ENCODE data around the gene ABCC10.
"Not testable (repeated sequence)": the region's sequence is repeated elsewhere in the genome, so short reads cannot be mapped to it uniquely, and the experiment has no call there.

ABCC10 gene

GRCh38 chr6:43386492-43386891 lies 40.8 kb upstream of the ABCC10 start:
- no peaks in the 10 kb centered on the region for H3K27me3 ChIP-seq
- no peak for DNase-seq
- peaks cover 5% of the 10 kb centered on the region for H3K4me1 ChIP-seq
- H3K4me3 ChIP-seq (ENCODE audit: low read depth, low read length) = no peak overlapping the region
- no peaks in the 10 kb centered on the region for H3K9me3 ChIP-seq
- H3K36me3 ChIP-seq = no peaks in the 10 kb centered on the region
- no peak for TF ChIP-seq CTCF (IDR thresholded peaks at IDR 0.05; ENCODE audit: low read depth, low read length)

- H3K36me3 ChIP-seq = no peaks in the 10 kb centered on the region
- H3K4me1 ChIP-seq = peaks cover 8% of the 10 kb centered on the region
- TF ChIP-seq CTCF (IDR thresholded peaks at IDR 0.05; ENCODE audit: low read depth, low read length) = no peak
- H3K9me3 ChIP-seq = no peaks in the 10 kb centered on the region
- no peak for DNase-seq
- no peak overlapping the region for H3K4me3 ChIP-seq (ENCODE audit: low read depth, low read length)
- H3K27me3 ChIP-seq = no peaks in the 10 kb centered on the region
Measured at GRCh38 chr6:43389730-43390295, 37.5 kb upstream of the ABCC10 start.

- not testable (repeated sequence) for H3K36me3 ChIP-seq; H3K9me3 ChIP-seq; H3K4me3 ChIP-seq (ENCODE audit: low read depth, low read length); H3K4me1 ChIP-seq; H3K27me3 ChIP-seq; DNase-seq
Measured at GRCh38 chr6:43390753-43391439, 36.4 kb upstream of the ABCC10 start.

GRCh38 chr6:43391440-43392031 lies 35.8 kb upstream of the ABCC10 start:
- DNase-seq = peak; percentile 17
- Histone ChIP-seq H3K4me3 (ENCODE audit: low read depth, low read length) (no peak overlapping the region), H3K4me1 (peaks cover 8% of the 10 kb centered on the region), H3K36me3 (no peaks in the 10 kb centered on the region), H3K9me3 (no peaks in the 10 kb centered on the region), H3K27me3 (no peaks in the 10 kb centered on the region)
- TF ChIP-seq CTCF (IDR thresholded peaks at IDR 0.05; ENCODE audit: low read depth, low read length) = no peak

- not testable (repeated sequence) for DNase-seq; H3K9me3 ChIP-seq; H3K4me3 ChIP-seq (ENCODE audit: low read depth, low read length); H3K27me3 ChIP-seq; H3K36me3 ChIP-seq; H3K4me1 ChIP-seq
Measured at GRCh38 chr6:43393133-43393532, 34.2 kb upstream of the ABCC10 start.

GRCh38 chr6:43393602-43394001 lies 33.7 kb upstream of the ABCC10 start:
- H3K36me3 ChIP-seq = no peaks in the 10 kb centered on the region
- no peak for DNase-seq
- peaks cover 8% of the 10 kb centered on the region for H3K4me1 ChIP-seq
- H3K27me3 ChIP-seq = no peaks in the 10 kb centered on the region
- no peaks in the 10 kb centered on the region for H3K9me3 ChIP-seq
- no peak for TF ChIP-seq CTCF (IDR thresholded peaks at IDR 0.05; ENCODE audit: low read depth, low read length)
- no peak overlapping the region for H3K4me3 ChIP-seq (ENCODE audit: low read depth, low read length)

- no peaks in the 10 kb centered on the region for H3K27me3 ChIP-seq
- no peak for TF ChIP-seq CTCF (IDR thresholded peaks at IDR 0.05; ENCODE audit: low read depth, low read length)
Measured at GRCh38 chr6:43394982-43395381, 32.4 kb upstream of the ABCC10 start.

More at GRCh38 chr6:43394982-43395381, 32.4 kb upstream of the ABCC10 start:
- Histone ChIP-seq H3K4me1 (peaks cover 8% of the 10 kb centered on the region), H3K4me3 (ENCODE audit: low read depth, low read length) (no peak overlapping the region), H3K36me3 (no peaks in the 10 kb centered on the region), H3K9me3 (no peaks in the 10 kb centered on the region)
- no peak for DNase-seq

Measured in BE2C (cell line).